CD4-positive, alpha-beta memory T cell (primary cell): ENCODE results near the gene SLC37A4. TPM values are rescaled to one million over a fixed set of nuclear protein-coding genes. Genes with fewer than 3 reads are reported as not detected.

Experiments
- CTCF ChIA-PET: fragments of 350-600 bp; sonication (Branson Sonifier 250); formaldehyde crosslinking; loops from one replicate; lab custom pipeline; 2021; ENCODE audit warnings: inconsistent platforms; ENCODE audit not compliant: partially characterized antibody; lab: Charles Lee
- POLR2A ChIA-PET: fragments of 350-600 bp; sonication (Branson Sonifier 250); formaldehyde crosslinking; loops from one replicate; lab custom pipeline; 2021; ENCODE audit not compliant: partially characterized antibody; lab: Charles Lee
- DNase-seq, 5 donors: peaks; one replicate each; pipeline versions ENCODE4 v3.0.0 to v3.0.0-alpha.2; 2020 to 2022; ENCODE audit warnings: mixed read lengths in 1 of 5
- H3K27ac ChIP-seq: one replicate; pipeline ENCODE4 v1.7.0; 2013; ENCODE audit warnings: low read depth, low read length
- H3K27me3 ChIP-seq: 2 replicates; pipeline ENCODE4 v1.7.0; 2013; ENCODE audit warnings: mild to moderate bottlenecking, low read length, moderate library complexity; ENCODE audit not compliant: insufficient read depth
- H3K36me3 ChIP-seq: 2 replicates; pipeline ENCODE4 v1.7.0; 2013; ENCODE audit warnings: mild to moderate bottlenecking, low read length, moderate library complexity; ENCODE audit not compliant: insufficient read depth
- H3K4me1 ChIP-seq: 2 replicates; pipeline ENCODE4 v1.7.0; 2013; ENCODE audit warnings: mild to moderate bottlenecking, low read length, moderate library complexity; ENCODE audit not compliant: insufficient read depth
- H3K4me3 ChIP-seq, 2 donors: one replicate each; pipeline ENCODE4 v1.7.0; 2013; ENCODE audit warnings: low read length in 2 of 2, mild to moderate bottlenecking in 1 of 2
- H3K9me3 ChIP-seq, 2 donors: one replicate each; pipeline ENCODE4 v1.7.0; 2013; ENCODE audit warnings: low read length in 2 of 2, control low read depth in 1 of 2; ENCODE audit not compliant: control insufficient read depth in 1 of 2
- H3K27ac Mint-ChIP-seq, 7 donors: one replicate each; pipeline ENCODE4 v1.8.0; 2020 to 2021; ENCODE audit warnings: mixed read lengths in 7 of 7, mild to moderate bottlenecking in 6 of 7, inconsistent platforms in 3 of 7, moderate library complexity in 3 of 7
- H3K27me3 Mint-ChIP-seq, 2 donors: one replicate each; pipeline ENCODE4 v1.8.0; 2020 to 2021; ENCODE audit warnings: mixed read lengths in 2 of 2
- H3K36me3 Mint-ChIP-seq, 2 donors: one replicate each; pipeline ENCODE4 v1.8.0; 2020 to 2021; ENCODE audit warnings: mixed read lengths in 2 of 2, inconsistent platforms in 1 of 2, mild to moderate bottlenecking in 1 of 2
- H3K4me1 Mint-ChIP-seq, 4 donors: one replicate each; pipeline ENCODE4 v1.8.0; 2020 to 2021; ENCODE audit warnings: mixed read lengths in 4 of 4, mild to moderate bottlenecking in 1 of 4
- H3K4me3 Mint-ChIP-seq, 8 donors: one replicate each; pipeline ENCODE4 v1.8.0; 2020 to 2021; ENCODE audit warnings: mixed read lengths in 8 of 8, mild to moderate bottlenecking in 7 of 8, moderate library complexity in 6 of 8, inconsistent platforms in 3 of 8
- H3K9me3 Mint-ChIP-seq, 8 donors: one replicate each; pipeline ENCODE4 v1.8.0; 2020 to 2021; ENCODE audit warnings: mixed read lengths in 8 of 8, mild to moderate bottlenecking in 5 of 8, inconsistent platforms in 3 of 8, moderate library complexity in 1 of 8
- intact Hi-C: fragments of 100-400 bp; cut with micrococcal nuclease; formaldehyde crosslinking; loops from one replicate; pipeline ENCODE4 v1.15.1; 2023
- polyA plus RNA-seq, 2 donors: library from polyadenylated mRNA; unstranded; fragments of 300-500 nt; fragmentation: Illumina TruSeq; gene quantifications; one replicate each; pipeline ENCODE4 v1.2.3, GENCODE V29; 2021
- total RNA-seq, 2 experiments: library from RNA; stranded (reverse); gene quantifications; one replicate each; pipeline ENCODE4 v1.2.3, GENCODE V29; 2021

Gene SLC37A4
- total and polyA plus RNA-seq, 4 experiments from 2014 or later = 10.6 to 14.8 (median 13.8) TPM

DNA sequence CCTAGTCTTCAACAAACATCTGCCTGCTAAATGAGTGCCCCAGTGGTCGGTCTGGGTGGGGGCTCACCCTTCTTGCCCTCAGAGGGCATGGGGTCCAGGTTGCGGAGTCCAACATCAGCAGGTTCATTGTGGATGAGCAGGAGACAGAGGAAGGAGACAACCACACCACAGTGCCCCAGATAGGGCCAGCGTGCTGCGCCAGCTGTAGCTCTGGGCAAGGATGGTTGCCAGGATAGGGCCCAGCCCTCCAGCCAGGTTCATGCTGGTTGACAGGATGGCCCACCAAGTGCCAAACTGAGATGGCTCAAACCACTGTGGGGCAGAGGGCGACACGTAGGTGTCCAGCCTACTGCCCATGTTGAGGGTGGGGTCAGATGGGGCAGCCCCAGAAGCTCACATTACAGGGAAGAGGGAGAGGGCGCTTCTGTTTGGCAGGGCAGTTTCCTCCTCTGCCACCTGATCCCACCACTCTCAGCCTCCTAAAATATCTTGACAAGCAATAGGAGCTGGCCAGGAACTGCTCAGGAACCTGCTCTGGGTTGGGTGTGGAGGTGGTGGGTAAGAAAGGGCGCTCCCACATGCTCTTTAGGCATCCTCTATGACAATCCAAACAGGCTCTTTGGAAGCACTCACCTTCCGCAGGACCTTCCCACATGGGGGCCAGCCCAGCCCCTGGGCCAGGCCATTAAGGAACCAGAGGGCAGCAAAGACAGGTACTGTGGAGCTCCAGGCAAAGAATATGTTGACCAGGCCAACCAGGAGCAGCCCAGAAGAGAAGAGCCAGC, 2.9 kb downstream of the SLC37A4 start:
- no peak overlapping the region for H3K27ac ChIP-seq
- intact Hi-C loops = no loop called here
- peaks cover 23 to 28% of the 10 kb centered on the region in 2 donors for H3K36me3 Mint-ChIP-seq
- peak overlapping the region in 2 of 8 donors; percentile 29 to 61 for H3K4me3 Mint-ChIP-seq
- POLR2A ChIA-PET = interaction anchor here (0.9 to 6.2 kb wide), 6 partner anchors 10 to 235 kb away, joined by 3 to 135 read pairs (median 4); partner anchors contain the start of genes CENATAC, HMBS, HYOU1 and RPS25
- no peak for DNase-seq
- H3K4me3 ChIP-seq = no peak overlapping the region
- peak overlapping the region in 5 of 7 donors; percentile 42 to 86 (median 73) for H3K27ac Mint-ChIP-seq
- CTCF ChIA-PET = interaction anchor here (0.6 to 1.0 kb wide), 3 partner anchors 8 to 115 kb away, joined by 3 read pairs; no protein-coding TSS in a partner anchor
- H3K9me3 Mint-ChIP-seq = no peaks in the 10 kb centered on the region
- H3K4me1 Mint-ChIP-seq = peaks cover 21 to 63% (median 32%) of the 10 kb centered on the region in 4 donors
- no peaks in the 10 kb centered on the region for H3K9me3 ChIP-seq
- H3K27me3 ChIP-seq = no peaks in the 10 kb centered on the region
- H3K27me3 Mint-ChIP-seq = no peaks in the 10 kb centered on the region
- peaks cover 21% of the 10 kb centered on the region for H3K36me3 ChIP-seq
- H3K4me1 ChIP-seq = peaks cover 37% of the 10 kb centered on the region

DNA sequence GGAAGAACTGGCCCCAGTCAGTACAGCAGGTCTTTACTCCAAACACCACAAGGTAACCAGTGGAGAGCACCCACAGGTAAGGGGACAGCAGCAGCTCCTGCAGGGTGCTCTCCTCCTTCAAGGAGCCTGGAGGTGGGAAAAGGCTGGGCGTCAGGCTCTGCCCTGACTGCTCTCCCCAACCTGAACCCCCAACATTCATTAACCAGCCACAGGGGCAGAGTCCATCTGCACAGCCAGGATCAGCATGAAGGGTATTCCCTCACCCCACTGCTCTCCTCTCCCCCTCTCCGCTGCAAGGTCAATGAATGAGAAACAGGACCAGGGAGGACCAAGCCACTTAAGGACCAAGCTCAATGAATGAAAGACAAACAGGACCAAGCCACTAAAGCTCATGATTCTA, 3.7 kb downstream of the SLC37A4 start:
- Histone ChIP-seq H3K27me3 (no peaks in the 10 kb centered on the region), H3K4me1 (peaks cover 38% of the 10 kb centered on the region), H3K4me3 (no peak overlapping the region), H3K27ac (no peak overlapping the region), H3K9me3 (no peaks in the 10 kb centered on the region), H3K36me3 (peaks cover 26% of the 10 kb centered on the region)
- ChIA-PET CTCF (no interaction called here), POLR2A (interaction anchor here (0.9 to 6.2 kb wide), 4 partner anchors 9 to 235 kb away, joined by 3 to 135 read pairs (median 3); partner anchors contain the start of genes HMBS, HYOU1, RPS25 and TRAPPC4)
- Mint-ChIP-seq H3K4me3 (no peak overlapping the region), H3K36me3 (peaks cover 23 to 32% of the 10 kb centered on the region in 2 donors), H3K27ac (peak overlapping the region in 4 of 7 donors; percentile 16 to 86 (median 82)), H3K9me3 (no peaks in the 10 kb centered on the region), H3K27me3 (no peaks in the 10 kb centered on the region), H3K4me1 (peaks cover 21 to 62% (median 36%) of the 10 kb centered on the region in 4 donors)
- no peak for DNase-seq
- intact Hi-C loops = no loop called here

- CTCF ChIA-PET = no interaction called here
- peaks cover 26 to 64% (median 43%) of the 10 kb centered on the region in 4 donors for H3K4me1 Mint-ChIP-seq
Observed at GRCh38 chr11:119025978-119026766, 4.5 kb downstream of the SLC37A4 start.

GRCh38 chr11:119025541-119025940, 5.1 kb downstream of the SLC37A4 start:
- peaks cover 36% of the 10 kb centered on the region for H3K36me3 ChIP-seq
- ChIA-PET CTCF (no interaction called here), POLR2A (no interaction called here)
- DNase-seq = no peak
- intact Hi-C loops = no loop called here
- Mint-ChIP-seq H3K4me1 (peaks cover 25 to 61% (median 47%) of the 10 kb centered on the region in 4 donors), H3K36me3 (peaks cover 31 to 41% of the 10 kb centered on the region in 2 donors), H3K4me3 (no peak overlapping the region), H3K27me3 (no peaks in the 10 kb centered on the region), H3K27ac (peak overlapping the region in 6 of 7 donors; percentile 60 to 71 (median 69)), H3K9me3 (no peaks in the 10 kb centered on the region)
- no peaks in the 10 kb centered on the region for H3K27me3 ChIP-seq
- no peak overlapping the region for H3K4me3 ChIP-seq
- no peaks in the 10 kb centered on the region for H3K9me3 ChIP-seq
- H3K27ac ChIP-seq = no peak overlapping the region
- peaks cover 51% of the 10 kb centered on the region for H3K4me1 ChIP-seq

More at GRCh38 chr11:119025978-119026766, 4.5 kb downstream of the SLC37A4 start:
- POLR2A ChIA-PET = interaction anchor here (6.2 kb wide), 1 partner anchor 8 kb away, joined by 135 read pairs; the partner anchor contains the start of genes RPS25 and TRAPPC4
- no peaks in the 10 kb centered on the region for H3K27me3 Mint-ChIP-seq
- intact Hi-C loops = no loop called here
- H3K9me3 ChIP-seq = no peaks in the 10 kb centered on the region
- H3K36me3 ChIP-seq = peaks cover 34% of the 10 kb centered on the region
- H3K27me3 ChIP-seq = no peaks in the 10 kb centered on the region
- H3K4me3 Mint-ChIP-seq = no peak overlapping the region
- no peak for DNase-seq
- no peak overlapping the region for H3K4me3 ChIP-seq
- peaks cover 46% of the 10 kb centered on the region for H3K4me1 ChIP-seq
- peak overlapping the region in 4 of 7 donors; percentile 36 to 68 (median 56) for H3K27ac Mint-ChIP-seq
- no peaks in the 10 kb centered on the region for H3K9me3 Mint-ChIP-seq
- peaks cover 31 to 40% of the 10 kb centered on the region in 2 donors for H3K36me3 Mint-ChIP-seq
- H3K27ac ChIP-seq = no peak overlapping the region

- no peaks in the 10 kb centered on the region for H3K9me3 ChIP-seq
- ChIA-PET POLR2A (interaction anchor here (1.0 to 2.4 kb wide), 4 partner anchors 42 to 96 kb away, joined by 3 to 7 read pairs (median 4); partner anchors contain the start of genes HINFP and HMBS), CTCF (no interaction called here)
- Mint-ChIP-seq H3K36me3 (peaks cover 32 to 43% of the 10 kb centered on the region in 2 donors), H3K27ac (peak overlapping the region in 6 of 7 donors; percentile 37 to 71 (median 69)), H3K4me1 (peaks cover 28 to 65% (median 48%) of the 10 kb centered on the region in 4 donors), H3K4me3 (no peak overlapping the region), H3K27me3 (no peaks in the 10 kb centered on the region), H3K9me3 (no peaks in the 10 kb centered on the region)
- no peaks in the 10 kb centered on the region for H3K27me3 ChIP-seq
- no peak overlapping the region for H3K27ac ChIP-seq
- intact Hi-C loops = no loop called here
- peaks cover 55% of the 10 kb centered on the region for H3K4me1 ChIP-seq
- H3K36me3 ChIP-seq = peaks cover 36% of the 10 kb centered on the region
- DNase-seq = no peak
- H3K4me3 ChIP-seq = no peak overlapping the region
Observed at GRCh38 chr11:119025099-119025473, 5.6 kb downstream of the SLC37A4 start.

- Mint-ChIP-seq H3K27ac (peak overlapping the region in 4 of 7 donors; percentile 68 to 75 (median 71)), H3K27me3 (no peaks in the 10 kb centered on the region), H3K4me1 (peaks cover 30 to 65% (median 49%) of the 10 kb centered on the region in 4 donors), H3K9me3 (no peaks in the 10 kb centered on the region), H3K36me3 (peaks cover 34 to 48% of the 10 kb centered on the region in 2 donors), H3K4me3 (peak overlapping the region in 1 of 8 donors; percentile 6)
- no peak overlapping the region for H3K27ac ChIP-seq
- no peak overlapping the region for H3K4me3 ChIP-seq
- no peaks in the 10 kb centered on the region for H3K27me3 ChIP-seq
- peaks cover 55% of the 10 kb centered on the region for H3K4me1 ChIP-seq
- H3K36me3 ChIP-seq = peaks cover 36% of the 10 kb centered on the region
- no peaks in the 10 kb centered on the region for H3K9me3 ChIP-seq
- ChIA-PET CTCF (no interaction called here), POLR2A (interaction anchor here (1.0 to 2.4 kb wide), 4 partner anchors 42 to 97 kb away, joined by 3 to 7 read pairs (median 4); partner anchors contain the start of genes HINFP and HMBS)
- no peak for DNase-seq
- intact Hi-C loops = no loop called here
Observed at GRCh38 chr11:119024430-119025098, 6.1 kb downstream of the SLC37A4 start.
